Small intestine (tissue), 7 donors: ENCODE data around the gene PIAS1. TPM values are rescaled to one million over a fixed set of nuclear protein-coding genes. Genes with fewer than 3 reads are reported as not detected.
A peak's percentile ranks its signal among the peaks of the same experiment; 100 is the strongest.

ENCODE experiments used
- DNase-seq, 2 donors: peaks; one replicate each; pipeline versions ENCODE4 v3.0.0 to v3.0.0-alpha.2; 2013
- FAIRE-seq: peaks from 2 replicates; lab custom pipeline; 2012; peaks lifted over from hg19 to GRCh38; lab: Jason Lieb, UNC
- H3K27ac ChIP-seq, 3 donors: one replicate each; pipeline ENCODE4 v1.5.1; 2013; ENCODE audit warnings: low read length in 2 of 3, mild to moderate bottlenecking in 2 of 3, control low read depth in 1 of 3, inconsistent platforms in 1 of 3, low read depth in 1 of 3, moderate library complexity in 1 of 3
- H3K27me3 ChIP-seq, 3 donors: one replicate each; pipeline ENCODE4 v1.6.1; 2013; ENCODE audit warnings: low read length in 3 of 3, inconsistent platforms in 1 of 3; ENCODE audit not compliant: control insufficient read depth in 3 of 3, insufficient read depth in 3 of 3
- H3K36me3 ChIP-seq, 3 donors: one replicate each; pipeline ENCODE4 v1.6.1; 2013; ENCODE audit warnings: low read length in 3 of 3, inconsistent platforms in 1 of 3, low read depth in 1 of 3, mild to moderate bottlenecking in 1 of 3, moderate library complexity in 1 of 3; ENCODE audit not compliant: control insufficient read depth in 3 of 3, insufficient read depth in 2 of 3
- H3K4me1 ChIP-seq, 3 donors: one replicate each; pipeline ENCODE4 v1.6.1; 2013; ENCODE audit warnings: low read length in 2 of 3, inconsistent platforms in 1 of 3, low read depth in 1 of 3, mild to moderate bottlenecking in 1 of 3, moderate library complexity in 1 of 3; ENCODE audit not compliant: control insufficient read depth in 3 of 3, insufficient read depth in 2 of 3
- H3K4me3 ChIP-seq, 3 donors: one replicate each; pipeline ENCODE4 v1.5.1; 2013; ENCODE audit warnings: low read length in 3 of 3, control low read depth in 1 of 3, inconsistent platforms in 1 of 3, low read depth in 1 of 3, mild to moderate bottlenecking in 1 of 3, moderate library complexity in 1 of 3
- H3K9me3 ChIP-seq, 2 donors: one replicate each; pipeline ENCODE4 v1.6.1; 2013; ENCODE audit warnings: low read depth in 1 of 2, low read length in 1 of 2; ENCODE audit not compliant: control insufficient read depth in 2 of 2, insufficient read depth in 1 of 2
- WGBS, 3 donors: extraction: QIAGEN DNeasy Blood & Tissue Kit; methylation state at CpG; one replicate each; pipeline ENCODE4 v1.1.7; 2013; 5-methylcytosine and 5-hydroxymethylcytosine counted together
- polyA plus RNA-seq, 4 donors: library from polyadenylated mRNA; stranded (reverse) in 3 of 4; unstranded in 1 of 4; fragments of 200-250 nt in 3 of 4; fragments of 120-200 nt in 1 of 4; gene quantifications; one replicate each; pipeline versions ENCODE4 v1.2.1 to v1.2.3, GENCODE V29; 2013
- donor health status: healthy with polysubstance abuse.
- donor health status: control.
- donor health status: control.
- donor health status: Bipolar disorder and iron deficiency.
- donor health status: healthy.

PIAS1 gene
- polyA plus RNA-seq, 4 donors = 9.0 to 48.0 (median 20.0) TPM

GRCh38 chr15:68183616-68184315 is 129.7 kb downstream of the PIAS1 start:
- peaks cover 20 to 29% (median 26%) of the 10 kb centered on the region in 3 donors for H3K36me3 ChIP-seq
- no peak for DNase-seq
- WGBS, 3 donors = 87 to 90% (median 90%) methylated on average over 5 of the region's 5 CpGs
- no peaks in the 10 kb centered on the region for H3K27me3 ChIP-seq
- H3K4me1 ChIP-seq = no peaks in the 10 kb centered on the region
- no peak for FAIRE-seq
- H3K27ac ChIP-seq = no peak overlapping the region
- no peaks in the 10 kb centered on the region for H3K9me3 ChIP-seq
- H3K4me3 ChIP-seq = no peak overlapping the region

- H3K36me3 ChIP-seq = peaks cover 20 to 29% (median 26%) of the 10 kb centered on the region in 3 donors
- WGBS, 3 donors = 87 to 94% (median 89%) methylated on average over 5 of the region's 5 CpGs
- H3K9me3 ChIP-seq = no peaks in the 10 kb centered on the region
- no peak for FAIRE-seq
- H3K4me3 ChIP-seq = no peak overlapping the region
- H3K27ac ChIP-seq = no peak overlapping the region
- H3K4me1 ChIP-seq = no peaks in the 10 kb centered on the region
- no peaks in the 10 kb centered on the region for H3K27me3 ChIP-seq
- no peak for DNase-seq
These were observed 130.7 kb downstream of the PIAS1 start for GRCh38 chr15:68184616-68185480.

GRCh38 chr15:68186671-68187397 is 132.7 kb downstream of the PIAS1 start:
- Histone ChIP-seq H3K36me3 (peaks cover 18 to 22% (median 22%) of the 10 kb centered on the region in 3 donors), H3K27me3 (no peaks in the 10 kb centered on the region), H3K9me3 (no peaks in the 10 kb centered on the region), H3K27ac (no peak overlapping the region), H3K4me3 (no peak overlapping the region), H3K4me1 (peaks cover 0 to 2% (median 0%) of the 10 kb centered on the region in 3 donors)
- DNase-seq = no peak
- WGBS, 3 donors = 81 to 90% (median 88%) methylated on average over 5 of the region's 5 CpGs
- no peak for FAIRE-seq

GRCh38 chr15:68187559-68187958 is 133.4 kb downstream of the PIAS1 start:
- peaks cover 0 to 2% (median 0%) of the 10 kb centered on the region in 3 donors for H3K4me1 ChIP-seq
- no peak overlapping the region for H3K4me3 ChIP-seq
- FAIRE-seq (peak; percentile 41), DNase-seq (peak in 1 of 2 donors; percentile 81)
- H3K27me3 ChIP-seq = no peaks in the 10 kb centered on the region
- peaks cover 20 to 23% (median 22%) of the 10 kb centered on the region in 3 donors for H3K36me3 ChIP-seq
- WGBS, 3 donors = 22 to 33% (median 33%) methylated on average over 9 of the region's 9 CpGs
- H3K27ac ChIP-seq = peak overlapping the region in 1 of 3 donors; percentile 33
- no peaks in the 10 kb centered on the region for H3K9me3 ChIP-seq

- H3K36me3 ChIP-seq = peaks cover 21 to 28% (median 22%) of the 10 kb centered on the region in 3 donors
- FAIRE-seq (no peak), DNase-seq (no peak)
- H3K27ac ChIP-seq = peak overlapping the region in 1 of 3 donors; percentile 55
- 82 to 85% (median 82%) methylated on average over 2 of the region's 2 CpGs for WGBS, 3 donors
- no peak overlapping the region for H3K4me3 ChIP-seq
- peaks cover 0 to 2% (median 0%) of the 10 kb centered on the region in 3 donors for H3K4me1 ChIP-seq
- H3K9me3 ChIP-seq = no peaks in the 10 kb centered on the region
- no peaks in the 10 kb centered on the region for H3K27me3 ChIP-seq
These were observed 134.5 kb downstream of the PIAS1 start for GRCh38 chr15:68188647-68189046.

- no peak overlapping the region for H3K4me3 ChIP-seq
- FAIRE-seq (no peak), DNase-seq (no peak)
- H3K9me3 ChIP-seq = no peaks in the 10 kb centered on the region
- peaks cover 11 to 34% (median 19%) of the 10 kb centered on the region in 3 donors for H3K36me3 ChIP-seq
- 84 to 90% (median 89%) methylated on average over 4 of the region's 4 CpGs for WGBS, 3 donors
- H3K4me1 ChIP-seq = peaks cover 0 to 2% (median 0%) of the 10 kb centered on the region in 3 donors
- no peak overlapping the region for H3K27ac ChIP-seq
- no peaks in the 10 kb centered on the region for H3K27me3 ChIP-seq
These were observed 135.9 kb downstream of the PIAS1 start for GRCh38 chr15:68190048-68190447.

GRCh38 chr15:68191555-68191954 is 137.4 kb downstream of the PIAS1 start:
- no peak for FAIRE-seq
- Histone ChIP-seq H3K27ac (no peak overlapping the region), H3K27me3 (no peaks in the 10 kb centered on the region), H3K4me3 (no peak overlapping the region), H3K9me3 (no peaks in the 10 kb centered on the region), H3K36me3 (peaks cover 7 to 45% (median 15%) of the 10 kb centered on the region in 3 donors), H3K4me1 (peaks cover 0 to 2% (median 0%) of the 10 kb centered on the region in 3 donors)
- 61 to 69% (median 69%) methylated on average over 3 of the region's 3 CpGs for WGBS, 3 donors
- DNase-seq = no peak

GRCh38 chr15:68192117-68192516 is 138.0 kb downstream of the PIAS1 start:
- no peaks in the 10 kb centered on the region for H3K9me3 ChIP-seq
- no peak overlapping the region for H3K27ac ChIP-seq
- FAIRE-seq (no peak), DNase-seq (no peak)
- no peak overlapping the region for H3K4me3 ChIP-seq
- peaks cover 9 to 49% (median 15%) of the 10 kb centered on the region in 3 donors for H3K36me3 ChIP-seq
- no peaks in the 10 kb centered on the region for H3K27me3 ChIP-seq
- WGBS, 3 donors = 70 to 85% (median 80%) methylated on average over 4 of the region's 4 CpGs
- peaks cover 0 to 2% (median 0%) of the 10 kb centered on the region in 3 donors for H3K4me1 ChIP-seq
